Muscle layer of duodenum (tissue), 2 donors: ENCODE measurements around the gene KAZN.

Experiments
- H3K27ac ChIP-seq: one replicate; pipeline ENCODE4 v1.7.0; 2013; ENCODE audit warnings: mild to moderate bottlenecking, low read length
- H3K27me3 ChIP-seq: one replicate; pipeline ENCODE4 v1.7.0; 2013; ENCODE audit warnings: low read depth, mild to moderate bottlenecking, control low read depth, low read length
- H3K36me3 ChIP-seq, 2 donors: one replicate each; pipeline ENCODE4 v1.7.0; 2013; ENCODE audit warnings: low read length in 2 of 2, control low read depth in 1 of 2, mild to moderate bottlenecking in 1 of 2; ENCODE audit not compliant: insufficient read depth in 2 of 2, control insufficient read depth in 1 of 2
- H3K4me1 ChIP-seq, 2 donors: one replicate each; pipeline ENCODE4 v1.7.0; 2013; ENCODE audit warnings: low read length in 2 of 2, mild to moderate bottlenecking in 2 of 2, control low read depth in 1 of 2, moderate library complexity in 1 of 2; ENCODE audit not compliant: insufficient read depth in 2 of 2, control insufficient read depth in 1 of 2
- H3K4me3 ChIP-seq, 2 donors: one replicate each; pipeline ENCODE4 v1.7.0; 2013; ENCODE audit warnings: low read length in 2 of 2, low read depth in 1 of 2, mild to moderate bottlenecking in 1 of 2
- H3K9me3 ChIP-seq, 2 donors: one replicate each; pipeline ENCODE4 v1.7.0; 2013; ENCODE audit warnings: low read length in 2 of 2, control low read depth in 1 of 2, mild to moderate bottlenecking in 1 of 2; ENCODE audit not compliant: control insufficient read depth in 1 of 2
- donor health status: healthy.

The KAZN gene

DNA sequence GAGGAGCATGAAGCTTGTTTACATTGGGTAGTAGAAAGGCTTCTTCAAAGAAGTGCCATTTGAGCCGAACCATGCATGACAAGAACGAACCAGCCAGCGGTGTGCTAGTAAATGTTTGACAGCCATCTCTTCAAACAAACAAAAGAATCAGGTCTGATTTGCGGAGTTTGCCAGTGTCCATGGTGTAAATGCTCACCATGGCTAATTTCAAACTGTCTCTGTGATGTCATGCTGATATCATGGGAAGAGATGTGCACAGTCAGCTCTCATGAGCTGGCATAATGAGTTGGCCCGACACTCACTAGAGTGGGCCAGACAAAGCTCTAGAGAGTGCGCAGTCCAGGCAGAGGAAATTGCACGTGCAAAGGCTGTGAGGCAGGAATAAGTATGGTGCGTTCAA is 101.1 kb downstream of the KAZN start:
- Histone ChIP-seq H3K27ac (no peak overlapping the region), H3K9me3 (no peaks in the 10 kb centered on the region), H3K4me3 (no peak overlapping the region), H3K4me1 (no peaks in the 10 kb centered on the region), H3K36me3 (no peaks in the 10 kb centered on the region), H3K27me3 (no peaks in the 10 kb centered on the region)

DNA sequence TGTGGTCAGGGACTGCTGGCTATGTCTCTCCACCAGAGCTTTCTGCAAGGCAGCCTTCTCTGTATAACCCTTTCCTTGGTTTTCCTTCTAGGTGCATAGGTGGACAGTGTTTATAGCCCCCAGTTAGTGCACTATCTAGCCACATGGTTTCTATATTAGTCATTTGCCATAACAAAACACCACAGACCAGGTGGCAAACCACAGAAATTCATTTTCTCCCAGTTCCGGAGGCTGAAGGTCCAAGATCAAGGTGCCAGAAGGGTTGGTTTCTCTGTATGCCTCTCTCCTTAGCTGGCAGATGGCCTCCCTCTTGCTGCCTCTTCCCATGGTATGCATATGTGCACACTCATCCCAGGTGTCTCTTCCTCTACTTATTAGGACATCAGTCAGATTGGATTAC is 106.4 kb downstream of the KAZN start:
- Histone ChIP-seq H3K27me3 (no peaks in the 10 kb centered on the region), H3K27ac (no peak overlapping the region), H3K36me3 (no peaks in the 10 kb centered on the region), H3K4me3 (no peak overlapping the region), H3K4me1 (no peaks in the 10 kb centered on the region), H3K9me3 (no peaks in the 10 kb centered on the region)

DNA sequence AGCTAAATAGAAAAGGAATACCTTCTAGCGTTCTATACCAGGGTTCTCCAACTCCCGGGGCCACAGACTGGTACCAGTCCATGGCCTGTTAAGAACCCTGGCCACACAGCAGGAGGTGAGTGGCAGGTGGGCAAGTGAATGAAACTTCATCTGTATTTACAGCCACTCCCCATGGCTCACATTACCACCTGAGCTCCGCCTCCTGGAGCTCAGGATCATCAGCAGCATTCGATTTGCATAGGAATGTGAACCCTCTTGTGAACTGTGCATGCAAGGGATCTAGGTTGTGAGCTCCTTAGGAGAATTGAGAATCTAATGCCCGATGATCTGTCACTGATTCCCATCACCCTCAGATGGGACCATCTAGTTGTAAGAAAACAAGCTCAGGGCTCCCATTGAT is 107.3 kb downstream of the KAZN start:
- H3K4me1 ChIP-seq = no peaks in the 10 kb centered on the region
- H3K27ac ChIP-seq = no peak overlapping the region
- no peaks in the 10 kb centered on the region for H3K36me3 ChIP-seq
- no peak overlapping the region for H3K4me3 ChIP-seq
- H3K27me3 ChIP-seq = no peaks in the 10 kb centered on the region
- no peaks in the 10 kb centered on the region for H3K9me3 ChIP-seq

DNA sequence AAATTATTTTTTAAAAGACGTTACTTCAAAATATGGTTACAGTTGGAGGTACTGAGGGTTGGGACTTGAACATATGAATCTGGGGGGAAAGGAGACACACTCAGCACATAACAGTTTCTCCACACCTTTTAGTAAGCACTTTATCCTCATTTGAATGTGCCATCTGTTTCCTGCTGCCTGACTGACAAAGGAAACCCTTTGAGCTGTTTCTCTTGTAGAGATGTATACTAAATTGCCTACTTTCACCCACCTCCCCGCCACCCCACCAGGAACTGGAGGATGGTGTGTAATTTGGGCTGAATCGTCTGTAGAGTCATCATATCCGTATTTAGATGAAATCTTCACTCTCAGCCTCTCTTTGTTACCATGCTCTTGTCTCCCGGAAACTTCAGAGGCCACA is 108.1 kb downstream of the KAZN start:
- H3K36me3 ChIP-seq = no peaks in the 10 kb centered on the region
- H3K9me3 ChIP-seq = no peaks in the 10 kb centered on the region
- no peak overlapping the region for H3K27ac ChIP-seq
- H3K4me3 ChIP-seq = no peak overlapping the region
- no peaks in the 10 kb centered on the region for H3K4me1 ChIP-seq
- no peaks in the 10 kb centered on the region for H3K27me3 ChIP-seq

DNA sequence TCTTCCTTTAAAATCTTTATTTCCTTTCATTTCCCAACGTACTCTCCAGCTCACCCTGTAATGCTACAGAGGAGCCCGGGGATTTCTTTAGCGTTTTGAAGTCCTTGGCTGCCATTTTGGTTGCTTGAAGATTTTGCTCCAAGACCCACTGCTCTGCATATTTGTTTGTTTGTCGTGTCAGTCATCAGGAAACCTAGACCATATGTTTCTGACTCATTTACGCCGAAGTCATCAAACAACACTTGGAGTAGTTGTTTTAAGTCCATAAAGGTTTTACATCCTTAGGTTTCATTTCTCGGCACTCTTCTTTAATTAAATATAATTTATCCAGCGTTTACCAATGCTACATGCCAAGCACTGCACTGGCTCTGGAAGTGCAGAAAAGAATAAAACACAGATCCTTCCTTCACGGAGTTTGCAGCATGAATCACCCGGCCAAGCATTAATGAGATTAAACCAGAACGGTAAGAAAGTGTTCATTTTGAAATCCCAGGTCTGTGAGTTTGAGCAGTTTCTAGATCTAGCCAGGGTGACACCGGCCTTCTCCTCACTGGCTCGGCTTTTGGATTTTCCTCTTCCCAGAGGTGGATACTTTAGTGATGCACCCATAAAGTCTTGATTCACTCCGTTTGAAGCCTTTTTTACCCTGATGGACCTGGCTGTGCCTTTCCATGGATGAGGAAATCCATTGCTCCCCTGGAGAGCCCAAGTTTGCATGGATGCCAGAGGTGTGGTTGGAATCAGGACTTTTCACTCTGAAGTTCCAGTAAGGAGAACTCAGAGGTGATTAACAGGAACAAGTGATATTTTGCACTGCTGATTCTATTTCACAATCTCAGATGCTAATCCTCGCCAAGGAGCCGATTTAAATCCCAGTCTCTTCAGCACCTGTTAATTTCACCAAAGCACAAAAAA is 109.3 kb downstream of the KAZN start:
- Histone ChIP-seq H3K27ac (no peak overlapping the region), H3K4me3 (no peak overlapping the region), H3K9me3 (no peaks in the 10 kb centered on the region), H3K36me3 (no peaks in the 10 kb centered on the region), H3K4me1 (no peaks in the 10 kb centered on the region), H3K27me3 (no peaks in the 10 kb centered on the region)

DNA sequence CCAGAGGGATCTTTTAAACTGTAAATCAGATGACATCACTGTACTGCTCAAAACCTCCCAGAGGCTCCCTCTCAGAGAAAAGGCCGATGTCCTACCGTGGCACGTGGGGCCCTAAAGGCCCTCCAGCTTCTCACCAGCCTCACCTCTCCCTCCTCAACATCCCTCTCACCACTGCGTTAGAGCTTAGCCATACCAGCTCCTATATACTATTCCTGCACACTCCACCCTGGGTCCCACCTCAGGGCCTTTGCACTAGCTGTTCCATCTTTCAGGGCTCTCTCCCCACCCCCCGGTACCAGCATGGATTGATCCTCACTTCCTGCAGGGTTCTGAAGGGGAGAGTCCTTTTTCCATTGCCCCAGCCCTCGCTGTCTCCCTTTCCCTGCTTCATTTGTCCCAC is 111.8 kb downstream of the KAZN start:
- no peak overlapping the region for H3K27ac ChIP-seq
- no peak overlapping the region for H3K4me3 ChIP-seq
- H3K4me1 ChIP-seq = no peaks in the 10 kb centered on the region
- no peaks in the 10 kb centered on the region for H3K27me3 ChIP-seq
- H3K36me3 ChIP-seq = no peaks in the 10 kb centered on the region
- no peaks in the 10 kb centered on the region for H3K9me3 ChIP-seq

DNA sequence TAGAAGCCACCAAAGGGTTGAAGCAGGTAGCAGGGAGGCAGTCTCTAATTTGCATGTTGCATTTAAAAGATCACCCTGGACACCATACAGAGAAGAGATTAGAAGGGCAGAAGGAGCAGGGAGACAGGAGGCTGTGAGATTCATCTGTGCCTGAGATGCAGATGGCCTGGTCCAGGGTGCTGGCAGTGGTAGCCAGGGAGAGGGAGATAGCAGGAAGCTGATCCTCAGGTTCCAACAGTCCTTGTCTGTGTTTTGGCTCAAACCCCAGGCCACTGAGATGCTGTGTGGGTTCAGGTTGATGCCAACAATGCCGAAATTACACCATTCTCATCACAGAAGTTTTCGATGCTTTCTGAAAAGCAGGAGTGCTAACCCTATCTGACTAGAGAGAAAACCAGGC is 113.7 kb downstream of the KAZN start:
- no peaks in the 10 kb centered on the region for H3K27me3 ChIP-seq
- H3K27ac ChIP-seq = no peak overlapping the region
- H3K4me1 ChIP-seq = no peaks in the 10 kb centered on the region
- no peaks in the 10 kb centered on the region for H3K36me3 ChIP-seq
- no peaks in the 10 kb centered on the region for H3K9me3 ChIP-seq
- no peak overlapping the region for H3K4me3 ChIP-seq

DNA sequence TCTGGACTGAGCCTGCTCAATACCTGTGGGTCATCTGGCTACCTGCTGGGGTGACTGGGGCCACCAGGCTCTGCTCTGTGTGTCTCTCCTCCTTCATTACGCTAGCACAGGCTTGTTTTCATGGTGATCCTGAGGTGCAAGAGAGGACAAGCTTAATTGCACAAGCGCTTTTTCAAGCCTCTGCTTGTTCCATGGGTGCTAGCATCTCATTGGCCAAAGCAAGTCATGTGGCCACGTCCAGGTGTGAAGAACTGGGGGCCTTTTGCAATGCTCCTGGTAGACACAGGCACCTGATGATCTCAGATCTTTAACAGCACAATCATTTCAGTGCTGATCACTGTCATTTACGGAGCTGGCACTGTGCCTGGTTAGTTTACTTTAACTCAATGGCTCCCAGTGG is 114.6 kb downstream of the KAZN start:
- Histone ChIP-seq H3K4me3 (no peak overlapping the region), H3K27ac (no peak overlapping the region), H3K27me3 (no peaks in the 10 kb centered on the region)

DNA sequence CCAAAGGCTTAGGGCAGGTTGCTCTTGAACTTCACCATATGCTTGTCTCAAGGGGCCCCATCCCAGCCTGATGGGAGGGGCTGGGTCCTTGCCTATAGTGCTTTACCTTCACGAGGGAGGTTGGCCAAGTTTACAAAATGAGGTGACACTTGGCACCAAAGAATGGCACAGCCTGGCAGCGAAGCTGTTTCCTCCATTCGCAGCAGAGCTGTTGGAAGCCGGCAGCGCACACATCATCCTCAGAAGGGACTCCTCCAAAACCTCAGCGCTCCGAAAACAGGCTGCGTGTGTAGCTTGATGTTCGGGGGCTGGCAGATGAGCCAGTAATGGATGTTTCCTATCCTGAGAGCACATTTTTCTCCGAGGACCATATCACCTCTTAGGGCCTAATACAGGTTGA is 116.8 kb downstream of the KAZN start:
- H3K27ac ChIP-seq = no peak overlapping the region

More for the DNA sequence above, 114.6 kb downstream of the KAZN start:
- Histone ChIP-seq H3K36me3 (no peaks in the 10 kb centered on the region), H3K9me3 (no peaks in the 10 kb centered on the region), H3K4me1 (no peaks in the 10 kb centered on the region)

DNA sequence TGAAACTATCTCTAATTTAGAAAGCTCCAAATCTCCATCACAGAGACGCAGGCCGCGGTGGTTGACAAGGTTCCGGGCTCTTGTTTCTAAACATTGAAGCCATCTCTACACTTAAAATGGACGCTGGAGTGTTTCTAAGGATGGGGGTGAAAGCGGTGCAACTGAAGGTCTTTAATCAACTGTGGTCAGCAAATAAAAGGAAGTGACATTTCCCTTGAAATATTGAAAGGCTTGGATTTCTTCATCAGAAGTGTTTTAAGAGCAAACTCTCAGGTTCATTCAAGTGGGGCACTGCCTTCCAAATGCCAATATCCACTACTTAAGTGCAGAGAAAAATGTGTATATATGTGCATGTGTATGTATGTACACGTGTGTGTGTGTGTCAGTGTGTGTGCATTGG is 117.3 kb downstream of the KAZN start:
- no peak overlapping the region for H3K27ac ChIP-seq
- no peaks in the 10 kb centered on the region for H3K27me3 ChIP-seq
- H3K36me3 ChIP-seq = no peaks in the 10 kb centered on the region
- H3K9me3 ChIP-seq = no peaks in the 10 kb centered on the region
- no peaks in the 10 kb centered on the region for H3K4me1 ChIP-seq
- no peak overlapping the region for H3K4me3 ChIP-seq

More for the DNA sequence above, 116.8 kb downstream of the KAZN start:
- Histone ChIP-seq H3K4me3 (no peak overlapping the region), H3K4me1 (no peaks in the 10 kb centered on the region), H3K36me3 (no peaks in the 10 kb centered on the region), H3K27me3 (no peaks in the 10 kb centered on the region), H3K9me3 (no peaks in the 10 kb centered on the region)

DNA sequence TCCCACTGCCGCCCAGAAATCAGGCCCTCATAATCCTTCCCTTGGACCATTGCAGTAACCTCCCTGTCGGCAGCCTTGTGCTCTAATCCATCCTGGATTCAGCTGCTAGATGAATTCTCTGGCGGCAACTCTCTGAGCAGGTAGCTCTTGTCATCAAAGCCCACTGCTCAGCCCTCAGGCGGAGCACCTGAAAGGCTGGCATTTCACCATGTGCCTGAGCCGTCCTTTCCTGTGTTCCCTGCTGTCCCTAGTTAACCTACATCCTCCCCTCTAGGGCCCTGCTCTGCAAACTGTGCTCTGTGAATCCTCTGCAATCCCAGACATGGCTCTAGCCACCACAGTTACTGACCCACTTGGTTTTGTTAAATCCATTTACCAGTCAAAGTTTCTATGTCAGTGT is 118.0 kb downstream of the KAZN start:
- Histone ChIP-seq H3K9me3 (no peaks in the 10 kb centered on the region), H3K27ac (no peak overlapping the region), H3K4me1 (no peaks in the 10 kb centered on the region), H3K27me3 (no peaks in the 10 kb centered on the region), H3K36me3 (no peaks in the 10 kb centered on the region), H3K4me3 (no peak overlapping the region)

DNA sequence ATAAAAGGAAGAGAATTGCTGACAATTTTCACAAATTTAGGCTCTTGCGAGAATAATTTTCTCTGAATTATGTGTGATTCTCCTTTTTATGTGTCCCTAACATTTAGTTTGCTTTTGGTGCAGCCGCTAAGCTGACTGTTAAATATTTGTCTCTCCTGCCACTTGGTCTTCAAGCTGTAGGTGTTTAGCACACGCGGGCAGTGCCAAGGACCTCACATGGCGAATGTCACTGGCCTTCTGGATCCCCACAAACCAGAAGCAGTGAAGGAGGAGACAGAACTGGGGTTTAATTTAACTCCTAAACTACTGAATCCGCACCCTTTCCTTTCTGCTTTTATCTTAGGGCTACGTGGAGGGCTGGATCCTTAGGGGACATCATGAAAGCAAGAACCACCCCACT is 120.0 kb downstream of the KAZN start:
- Histone ChIP-seq H3K27ac (no peak overlapping the region), H3K27me3 (no peaks in the 10 kb centered on the region), H3K9me3 (no peaks in the 10 kb centered on the region), H3K4me1 (no peaks in the 10 kb centered on the region), H3K4me3 (no peak overlapping the region), H3K36me3 (no peaks in the 10 kb centered on the region)
